Skeletal muscle satellite cell (primary cell): ENCODE data around the gene CBR1.
"Not testable (repeated sequence)": the region's sequence is repeated elsewhere in the genome, so short reads cannot be mapped to it uniquely, and the experiment has no call there.

Experiments used
- H3K27me3 ChIP-seq: 2 replicates; pipeline ENCODE4 v1.7.0; 2013; ENCODE audit warnings: low read length; ENCODE audit not compliant: control insufficient read depth, insufficient read depth
- H3K36me3 ChIP-seq: 2 replicates; pipeline ENCODE4 v1.7.0; 2013; ENCODE audit warnings: mild to moderate bottlenecking, control low read depth, low read length; ENCODE audit not compliant: insufficient read depth
- H3K4me1 ChIP-seq: 2 replicates; pipeline ENCODE4 v1.7.0; 2013; ENCODE audit warnings: low read length; ENCODE audit not compliant: control insufficient read depth, insufficient read depth
- H3K4me2 ChIP-seq: 2 replicates; pipeline ENCODE4 v1.7.0; 2013; ENCODE audit warnings: mild to moderate bottlenecking, low read length
- H3K4me3 ChIP-seq: 2 replicates; pipeline ENCODE4 v1.7.0; 2013; ENCODE audit warnings: low read length
- H3K9ac ChIP-seq: 2 replicates; pipeline ENCODE4 v1.7.0; 2013; ENCODE audit warnings: mild to moderate bottlenecking, low read depth, low read length, moderate library complexity
- H3K9me3 ChIP-seq: replicated peaks from 2 replicates; pipeline ENCODE4 v1.7.0; 2013; ENCODE audit warnings: mild to moderate bottlenecking, control low read depth, low read length

CBR1 gene

GRCh38 chr21:36089946-36090345 is 20.1 kb downstream of the CBR1 start:
- peaks cover 7% of the 10 kb centered on the region for H3K27me3 ChIP-seq
- H3K4me1 ChIP-seq = no peaks in the 10 kb centered on the region
- no peak overlapping the region for H3K4me3 ChIP-seq
- no peak overlapping the region for H3K9ac ChIP-seq
- no peaks in the 10 kb centered on the region for H3K36me3 ChIP-seq
- H3K9me3 ChIP-seq = peaks cover 13% of the 10 kb centered on the region
- H3K4me2 ChIP-seq = no peak overlapping the region

DNA sequence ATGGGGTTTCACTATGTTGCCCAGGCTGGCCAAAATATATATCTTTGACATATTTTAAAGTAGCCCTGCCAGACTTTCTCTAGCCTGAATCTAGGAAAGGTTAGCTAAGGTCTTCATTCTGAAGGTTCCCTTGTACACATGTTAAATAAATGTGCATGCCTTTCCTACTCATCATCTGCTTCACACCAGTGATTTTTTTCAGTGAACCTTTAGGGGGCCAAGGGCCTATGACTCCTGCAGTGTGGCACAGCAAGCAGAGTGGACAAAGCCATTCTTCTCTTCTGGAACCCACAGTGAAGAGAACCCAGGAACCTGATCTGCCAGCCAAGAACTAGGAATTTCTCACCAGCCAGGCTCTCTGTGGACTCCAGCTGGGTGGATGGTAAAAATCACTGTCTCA is 22.9 kb downstream of the CBR1 start:
- H3K4me2 ChIP-seq = no peak overlapping the region
- H3K4me1 ChIP-seq = no peaks in the 10 kb centered on the region

GRCh38 chr21:36093512-36093911 is 23.7 kb downstream of the CBR1 start:
- Histone ChIP-seq H3K4me3 (no peak overlapping the region), H3K36me3 (no peaks in the 10 kb centered on the region), H3K4me1 (no peaks in the 10 kb centered on the region), H3K9ac (no peak overlapping the region), H3K4me2 (no peak overlapping the region), H3K27me3 (peaks cover 15% of the 10 kb centered on the region), H3K9me3 (peaks cover 13% of the 10 kb centered on the region)

More for the DNA sequence above, 22.9 kb downstream of the CBR1 start:
- Histone ChIP-seq H3K27me3 (peaks cover 15% of the 10 kb centered on the region), H3K4me3 (no peak overlapping the region), H3K9ac (no peak overlapping the region), H3K36me3 (no peaks in the 10 kb centered on the region), H3K9me3 (peaks cover 13% of the 10 kb centered on the region)

DNA sequence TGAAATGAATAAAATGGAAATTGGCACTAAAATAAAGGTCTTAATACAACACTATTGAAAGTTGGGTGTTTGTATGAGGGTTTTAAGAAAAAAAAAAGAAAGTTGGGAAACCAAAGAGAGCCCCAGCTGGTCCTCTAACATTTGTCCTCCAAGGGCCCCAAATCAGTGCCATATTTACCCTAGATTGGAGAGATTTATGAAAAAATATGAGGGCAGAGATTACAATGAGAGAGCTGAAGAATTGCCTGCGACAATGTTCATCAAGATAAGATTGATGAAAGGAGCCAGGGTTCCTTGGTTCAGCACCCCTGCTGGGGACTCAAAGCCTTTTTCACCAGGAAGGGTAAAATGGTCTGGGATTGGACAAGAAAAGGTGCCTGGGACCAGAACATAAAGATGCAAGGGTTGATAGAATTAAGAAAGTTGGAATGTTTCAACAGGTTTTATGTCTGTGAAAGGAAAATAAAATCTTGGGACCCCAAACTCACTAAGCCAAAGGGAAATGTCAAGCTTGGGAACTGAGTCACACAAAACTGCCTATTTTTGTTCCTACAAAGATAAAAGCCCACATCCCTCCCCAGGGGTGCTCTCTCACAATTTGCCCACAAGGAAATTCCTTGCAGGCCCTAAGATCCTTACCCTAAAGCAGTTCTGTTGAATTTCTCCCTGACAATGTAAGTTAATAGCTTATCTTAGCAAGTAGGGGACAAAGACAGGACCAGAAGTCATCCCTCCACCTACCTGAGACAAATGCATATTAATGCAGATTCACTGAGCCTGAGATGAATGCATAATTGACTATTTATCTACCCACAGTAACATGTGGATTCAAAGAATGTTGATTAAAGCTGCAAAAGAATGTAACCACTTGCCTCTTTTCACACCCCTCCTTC is 26.8 kb downstream of the CBR1 start:
- peaks cover 23% of the 10 kb centered on the region for H3K27me3 ChIP-seq
- H3K4me2 ChIP-seq = no peak overlapping the region
- H3K9me3 ChIP-seq = peaks cover 13% of the 10 kb centered on the region
- H3K4me3 ChIP-seq = no peak overlapping the region
- no peaks in the 10 kb centered on the region for H3K4me1 ChIP-seq
- no peak overlapping the region for H3K9ac ChIP-seq
- H3K36me3 ChIP-seq = no peaks in the 10 kb centered on the region

- H3K4me2 ChIP-seq = no peak overlapping the region
- peaks cover 26% of the 10 kb centered on the region for H3K27me3 ChIP-seq
- peaks cover 13% of the 10 kb centered on the region for H3K9me3 ChIP-seq
- no peak overlapping the region for H3K4me3 ChIP-seq
- H3K36me3 ChIP-seq = no peaks in the 10 kb centered on the region
- no peak overlapping the region for H3K9ac ChIP-seq
- H3K4me1 ChIP-seq = no peaks in the 10 kb centered on the region
Measured at GRCh38 chr21:36097427-36098181, 27.8 kb downstream of the CBR1 start.

DNA sequence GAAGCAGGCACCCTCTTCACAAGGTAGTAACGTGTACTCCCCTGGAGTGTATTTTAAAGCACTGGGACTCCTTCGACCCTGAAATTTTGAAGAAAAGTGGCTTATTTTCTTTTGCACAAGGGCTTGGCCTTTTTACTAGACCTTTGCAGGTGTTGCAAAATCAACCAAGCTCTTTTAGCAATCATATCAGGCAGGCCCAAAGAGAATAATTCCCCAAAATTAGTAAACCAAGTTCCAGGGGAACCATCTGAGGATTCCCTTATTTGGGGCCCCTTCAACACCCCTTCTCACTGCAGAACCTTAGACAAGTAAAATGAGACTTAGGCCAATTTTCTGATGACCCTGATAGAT is 28.3 kb downstream of the CBR1 start:
- Histone ChIP-seq H3K4me2 (no peak overlapping the region), H3K9me3 (peaks cover 11% of the 10 kb centered on the region), H3K4me3 (no peak overlapping the region), H3K27me3 (peaks cover 29% of the 10 kb centered on the region), H3K36me3 (no peaks in the 10 kb centered on the region), H3K4me1 (no peaks in the 10 kb centered on the region), H3K9ac (no peak overlapping the region)

DNA sequence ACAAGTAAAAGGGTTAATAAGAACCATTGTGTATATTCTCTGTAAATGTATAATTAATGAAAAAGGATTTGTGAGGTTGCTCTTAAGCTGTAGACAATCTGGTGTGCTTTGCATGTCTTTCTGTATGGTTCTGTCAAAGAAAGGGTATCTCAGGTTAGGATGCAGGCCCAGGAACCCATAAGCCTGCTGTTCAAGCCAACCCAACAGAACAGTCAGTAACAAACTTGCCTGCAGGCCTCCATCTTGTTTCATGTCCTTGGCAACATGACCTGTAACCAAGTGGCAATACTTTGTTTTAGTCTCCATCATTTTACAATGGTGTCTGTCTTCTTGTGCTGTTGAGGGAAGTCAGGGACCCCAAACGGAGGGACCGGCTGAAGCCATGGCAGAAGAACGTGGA is 29.2 kb downstream of the CBR1 start:
- no peak overlapping the region for H3K9ac ChIP-seq
- no peaks in the 10 kb centered on the region for H3K4me1 ChIP-seq
- H3K9me3 ChIP-seq = peaks cover 2% of the 10 kb centered on the region
- no peaks in the 10 kb centered on the region for H3K36me3 ChIP-seq
- peaks cover 30% of the 10 kb centered on the region for H3K27me3 ChIP-seq
- H3K4me2 ChIP-seq = no peak overlapping the region
- no peak overlapping the region for H3K4me3 ChIP-seq

DNA sequence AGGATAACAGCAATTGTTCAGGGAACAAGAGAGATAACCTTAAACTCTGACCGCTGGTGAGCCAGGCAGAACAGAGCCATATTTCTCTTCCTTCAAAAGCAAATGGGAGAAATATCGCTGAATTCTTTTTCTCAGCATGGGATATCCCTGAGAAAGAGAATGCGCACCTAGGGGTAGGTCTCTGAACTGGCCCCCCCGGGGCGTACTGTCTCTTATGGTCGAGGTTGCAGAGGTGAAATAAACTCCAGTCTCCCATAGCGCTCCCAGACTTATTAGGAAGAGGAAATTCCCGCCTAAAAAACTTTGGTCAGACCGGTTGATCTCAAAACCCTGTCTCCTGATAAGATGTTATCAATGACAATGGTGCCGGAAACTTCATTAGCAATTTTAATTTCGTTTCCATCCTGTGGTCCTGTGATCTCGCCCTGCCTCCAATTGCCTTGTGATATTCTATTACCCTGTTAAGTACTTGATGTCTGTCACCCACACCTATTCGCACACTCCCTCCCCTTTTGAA is 29.9 kb downstream of the CBR1 start:
- H3K36me3 ChIP-seq, H3K4me2 ChIP-seq, H3K4me1 ChIP-seq, H3K9ac ChIP-seq, H3K4me3 ChIP-seq, H3K9me3 ChIP-seq: not testable (repeated sequence)
- H3K27me3 ChIP-seq = peaks cover 37% of the 10 kb centered on the region

- Histone ChIP-seq H3K4me2 (no peak overlapping the region), H3K4me3 (no peak overlapping the region), H3K4me1 (no peaks in the 10 kb centered on the region), H3K9ac (no peak overlapping the region), H3K36me3 (no peaks in the 10 kb centered on the region), H3K9me3 (no peaks in the 10 kb centered on the region), H3K27me3 (peaks cover 51% of the 10 kb centered on the region)
Measured at GRCh38 chr21:36100971-36101641, 31.3 kb downstream of the CBR1 start.

DNA sequence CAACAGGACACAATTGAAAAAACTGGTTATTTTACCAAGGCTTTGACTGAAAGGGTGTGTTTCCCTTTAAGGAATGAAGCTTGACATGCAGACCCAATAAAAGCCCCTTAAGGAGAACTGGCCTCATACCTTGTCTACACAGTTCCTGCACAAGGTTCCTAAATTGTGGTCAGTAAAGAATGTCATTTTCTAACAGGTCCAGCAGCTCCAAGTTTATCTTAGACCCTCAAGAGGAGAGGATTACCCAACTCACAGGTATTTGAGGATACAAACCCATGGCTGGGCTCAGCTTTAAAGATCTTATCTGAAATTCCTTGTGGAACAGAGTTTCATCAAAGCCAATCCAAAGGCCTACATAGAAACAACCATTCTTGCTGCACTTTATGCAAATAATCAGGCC is 33.6 kb downstream of the CBR1 start:
- no peak overlapping the region for H3K9ac ChIP-seq
- H3K4me1 ChIP-seq = no peaks in the 10 kb centered on the region
- peaks cover 57% of the 10 kb centered on the region for H3K27me3 ChIP-seq
- H3K36me3 ChIP-seq = no peaks in the 10 kb centered on the region
- H3K4me2 ChIP-seq = no peak overlapping the region
- H3K9me3 ChIP-seq = no peaks in the 10 kb centered on the region
- H3K4me3 ChIP-seq = no peak overlapping the region
